ENCODE data around the gene SIPA1. TPM values are rescaled to one million over a fixed set of nuclear protein-coding genes. Genes with fewer than 3 reads are reported as not detected.

The SIPA1 gene
- total RNA-seq, 4 donors from 2014 or later, result 19.3 to 60.5 (median 33.3) TPM

- no peak for ATAC-seq (ENCODE audit: low FRiP score)
- no peak for DNase-seq (ENCODE audit: low spot score)
- TF ChIP-seq CTCF (IDR thresholded peaks at IDR 0.05), result no peak
Measured at GRCh38 chr11:65599216-65599954, 38.5 kb upstream of the SIPA1 start.

- ATAC-seq (ENCODE audit: low FRiP score) (no peak), DNase-seq (ENCODE audit: low spot score) (no peak)
- no peak for TF ChIP-seq CTCF (IDR thresholded peaks at IDR 0.05)
Measured at GRCh38 chr11:65599955-65600246, 38.0 kb upstream of the SIPA1 start.

DNA sequence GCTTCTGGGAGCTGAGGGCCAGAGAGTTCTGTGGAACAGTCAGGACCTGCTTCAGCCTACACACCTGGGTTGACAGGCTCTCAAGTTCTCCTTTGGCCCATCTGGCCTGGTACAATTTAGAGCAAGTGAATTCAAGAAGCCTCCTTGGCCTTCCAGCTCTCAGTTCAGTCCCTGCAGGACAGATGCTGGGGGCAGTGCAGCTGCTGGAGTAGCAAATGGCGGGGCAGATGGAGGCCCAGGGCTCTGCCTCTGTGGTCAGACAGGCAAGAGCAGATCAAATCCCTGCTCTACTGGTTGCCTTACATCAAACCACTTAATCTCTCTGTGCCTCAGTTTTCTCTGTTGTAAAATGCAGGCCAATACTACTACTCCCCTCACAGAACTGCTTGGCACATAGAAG, 33.6 kb upstream of the SIPA1 start:
- no peak for TF ChIP-seq CTCF (IDR thresholded peaks at IDR 0.05)
- DNase-seq (ENCODE audit: low spot score), result no peak
- ATAC-seq (ENCODE audit: low FRiP score), result no peak

GRCh38 chr11:65606876-65607613, 30.9 kb upstream of the SIPA1 start:
- peak; percentile 79 for DNase-seq (ENCODE audit: low spot score)
- TF ChIP-seq CTCF (IDR thresholded peaks at IDR 0.05), result no peak
- ATAC-seq (ENCODE audit: low FRiP score), result peak; percentile 94

DNA sequence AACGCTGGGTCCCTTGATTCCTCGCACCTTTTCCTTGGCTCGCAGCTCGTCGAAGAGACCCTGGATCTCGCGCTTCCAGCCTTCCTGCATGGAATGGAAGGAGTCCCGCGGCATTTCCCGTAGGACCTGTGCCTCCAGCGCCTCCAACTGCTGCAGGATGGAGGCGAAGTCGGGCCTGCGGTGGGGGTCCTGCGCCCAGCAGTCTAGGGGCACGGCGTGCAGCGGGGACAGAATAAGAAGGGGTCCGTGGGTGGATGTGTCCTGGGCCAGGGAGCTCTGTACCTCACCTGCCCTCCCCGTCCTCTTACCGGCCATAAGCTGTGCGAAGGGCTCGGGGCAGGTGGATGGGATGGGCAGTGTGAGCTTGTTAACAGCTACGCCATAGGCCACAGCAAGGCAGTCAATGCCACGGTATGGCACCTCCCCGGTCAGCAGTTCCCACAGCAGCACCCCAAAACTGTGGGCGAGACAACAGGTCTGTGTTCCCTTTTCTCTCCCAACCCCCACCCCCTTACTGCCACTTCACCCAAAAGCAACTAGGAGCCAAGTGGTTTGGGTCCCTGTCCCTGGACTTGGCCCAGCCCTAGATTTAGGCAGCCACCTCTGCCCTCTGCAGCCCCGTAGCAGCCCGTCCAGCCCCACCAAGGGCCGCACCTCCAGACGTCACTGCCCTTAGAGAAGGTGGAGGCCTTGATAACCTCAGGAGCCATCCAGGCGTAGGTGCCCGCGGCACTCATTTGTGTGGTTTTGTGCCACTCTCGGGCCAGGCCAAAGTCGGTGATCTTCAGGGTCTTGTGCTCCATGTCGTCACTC, 30.1 kb upstream of the SIPA1 start:
- DNase-seq (ENCODE audit: low spot score) (no peak), ATAC-seq (ENCODE audit: low FRiP score) (no peak)
- TF ChIP-seq CTCF (IDR thresholded peaks at IDR 0.05), result no peak

DNA sequence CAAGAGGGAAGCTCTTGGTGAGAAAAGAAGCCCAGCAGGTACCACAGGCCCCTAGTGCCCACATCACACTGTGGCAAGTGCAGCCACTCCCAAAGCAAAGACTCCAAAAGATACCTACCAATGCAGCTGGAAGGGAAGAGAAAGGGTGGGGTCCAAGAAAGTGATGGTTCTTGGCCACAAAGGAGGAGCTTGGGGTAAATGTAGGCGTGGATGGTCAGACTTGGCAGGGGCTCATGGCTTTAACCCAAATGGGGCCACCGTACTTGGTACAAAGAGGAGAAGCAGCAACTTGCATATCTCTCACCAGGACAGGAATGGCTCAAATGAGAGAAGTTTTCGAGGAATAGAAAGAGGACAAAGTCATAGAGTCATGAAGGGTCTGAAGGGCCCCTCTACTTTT, 28.7 kb upstream of the SIPA1 start:
- ATAC-seq (ENCODE audit: low FRiP score), result no peak
- DNase-seq (ENCODE audit: low spot score), result no peak
- TF ChIP-seq CTCF (IDR thresholded peaks at IDR 0.05), result no peak
